Measurements from ENCODE around the gene EPB41L2.

- TF ChIP-seq CTCF (IDR thresholded peaks at IDR 0.05) (no peak), POLR2A (IDR thresholded peaks at IDR 0.05) (no peak)
Observed at GRCh38 chr6:131049608-131050007, 13.4 kb downstream of the EPB41L2 start.
